CD4-positive, alpha-beta T cell (primary cell): ENCODE results near the gene RUVBL2. TPM values are rescaled to one million over a fixed set of nuclear protein-coding genes. Genes with fewer than 3 reads are reported as not detected.
A peak's percentile ranks its signal among the peaks of the same experiment; 100 is the strongest.

Source experiments
- ATAC-seq: fragments of 200-7000 bp; cut with Tn5 transposase; one replicate; pipeline ENCODE4 v1.10.0; 2022; ENCODE audit warnings: mild to moderate bottlenecking; ENCODE audit not compliant: poor library complexity
- CTCF ChIA-PET: fragments of 350-600 bp; sonication (Branson Sonifier 250); formaldehyde crosslinking; loops from one replicate; lab custom pipeline; 2021; ENCODE audit warnings: antibody characterized with exemption, inconsistent platforms; lab: Charles Lee
- POLR2A ChIA-PET: fragments of 350-600 bp; sonication (Branson Sonifier 250); formaldehyde crosslinking; loops from one replicate; lab custom pipeline; 2021; ENCODE audit warnings: antibody characterized with exemption, inconsistent platforms; lab: Charles Lee
- DNase-seq, 14 experiments: peaks; one replicate each; pipeline ENCODE4 v3.0.0-alpha.2; 2013 to 2020; ENCODE audit warnings: mixed read lengths in 2 of 14
- H3K27ac ChIP-seq, 2 donors: one replicate each; pipeline versions ENCODE4 v1.5.1 to v1.7.0; 2013; ENCODE audit warnings: low read length in 2 of 2, low read depth in 1 of 2, mild to moderate bottlenecking in 1 of 2
- H3K27me3 ChIP-seq, 2 experiments: 1 replicate in 1 of 2; 2 replicates in 1 of 2; pipeline versions ENCODE4 v1.6.1 to v1.7.0; 2013; ENCODE audit warnings: low read length in 2 of 2, control low read depth in 1 of 2, mild to moderate bottlenecking in 1 of 2, moderate library complexity in 1 of 2; ENCODE audit not compliant: insufficient read depth in 2 of 2, control insufficient read depth in 1 of 2
- H3K36me3 ChIP-seq: one replicate; pipeline ENCODE4 v1.6.1; 2013; ENCODE audit warnings: low read length, control low read depth; ENCODE audit not compliant: insufficient read depth
- H3K4me1 ChIP-seq: one replicate; pipeline ENCODE4 v1.6.1; 2013; ENCODE audit warnings: low read length, control low read depth; ENCODE audit not compliant: insufficient read depth
- H3K4me3 ChIP-seq: one replicate; pipeline ENCODE4 v1.5.1; 2013; ENCODE audit warnings: mild to moderate bottlenecking, low read length, moderate library complexity
- H3K9me3 ChIP-seq, 2 experiments: 1 replicate in 1 of 2; 2 replicates in 1 of 2; pipeline versions ENCODE4 v1.6.1 to v1.7.0; 2013; ENCODE audit warnings: low read length in 2 of 2, mild to moderate bottlenecking in 2 of 2, control low read depth in 1 of 2, moderate library complexity in 1 of 2; ENCODE audit not compliant: control insufficient read depth in 1 of 2, insufficient read depth in 1 of 2
- H3K27ac Mint-ChIP-seq: one replicate; pipeline ENCODE4 v1.8.0; 2020; ENCODE audit warnings: mixed read lengths
- H3K27me3 Mint-ChIP-seq: one replicate; pipeline ENCODE4 v1.8.0; 2021; ENCODE audit warnings: mixed read lengths
- H3K36me3 Mint-ChIP-seq: one replicate; pipeline ENCODE4 v1.8.0; 2021; ENCODE audit warnings: low read depth, mixed read lengths
- H3K4me1 Mint-ChIP-seq: one replicate; pipeline ENCODE4 v1.8.0; 2021; ENCODE audit warnings: low read depth, mixed read lengths
- H3K4me3 Mint-ChIP-seq: one replicate; pipeline ENCODE4 v1.8.0; 2020; ENCODE audit warnings: mild to moderate bottlenecking, mixed read lengths
- H3K9me3 Mint-ChIP-seq: one replicate; pipeline ENCODE4 v1.8.0; 2020; ENCODE audit warnings: mixed read lengths
- intact Hi-C, 2 experiments: fragments of 100-400 bp; cut with DNase I in 1 of 2; cut with micrococcal nuclease in 1 of 2; formaldehyde crosslinking; loops; one replicate each; pipeline versions ENCODE4 v1.15.1 to v1.9.0; 2023 to 2025; cut with DNase I, micrococcal nuclease
- total RNA-seq, 174 experiments: library from RNA in 2 of 174; stranded (reverse) in 2 of 174; gene quantifications; one replicate each; pipeline ENCODE4 v1.2.3 and lab custom pipeline; 2021 to 2026
- TF ChIP-seq, protein P1 (sequence below): fragments of 200-600 bp; IDR thresholded peaks from one replicate; pipeline ENCODE4 v1.8.0; 2022; ENCODE audit warnings: antibody characterized with exemption, mild to moderate bottlenecking

RUVBL2 gene
- total RNA-seq, 2 experiments from 2014 or later: 10.7 to 12.3 TPM

DNA sequence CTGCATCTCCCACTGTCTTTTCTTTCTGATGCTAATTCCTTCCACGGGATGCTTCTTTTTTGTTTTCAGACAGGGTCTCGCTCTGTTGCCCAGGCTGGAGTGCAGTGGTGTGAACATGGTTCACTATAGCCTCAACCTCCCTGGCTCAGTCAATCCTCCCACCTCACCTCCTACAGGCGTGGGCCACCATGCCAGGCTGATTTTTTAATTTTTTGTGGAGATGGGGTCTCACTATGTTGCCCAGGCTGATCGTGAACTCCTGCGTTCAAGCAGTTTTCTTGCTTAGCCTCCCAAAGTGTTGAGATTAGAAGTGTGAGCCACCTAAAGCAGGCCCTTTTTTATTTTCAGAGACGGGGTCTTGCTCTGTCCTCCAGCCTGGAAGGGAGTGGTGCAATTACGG lies 5.4 kb upstream of the RUVBL2 start:
- ATAC-seq: no peak
- Mint-ChIP-seq H3K9me3 (no peaks in the 10 kb centered on the region), H3K36me3 (peaks cover 53% of the 10 kb centered on the region), H3K4me1 (peaks cover 17% of the 10 kb centered on the region), H3K27ac (no peak overlapping the region), H3K27me3 (no peaks in the 10 kb centered on the region), H3K4me3 (no peak overlapping the region)
- H3K27ac ChIP-seq: no peak overlapping the region
- DNase-seq: no peak
- H3K9me3 ChIP-seq: no peaks in the 10 kb centered on the region
- peaks cover 29% of the 10 kb centered on the region for H3K36me3 ChIP-seq
- peaks cover 25% of the 10 kb centered on the region for H3K4me1 ChIP-seq
- intact Hi-C loops: no loop called here
- ChIA-PET POLR2A (no interaction called here), CTCF (no interaction called here)
- H3K27me3 ChIP-seq: no peaks in the 10 kb centered on the region
- no peak overlapping the region for H3K4me3 ChIP-seq
- TF ChIP-seq, protein P1, sequence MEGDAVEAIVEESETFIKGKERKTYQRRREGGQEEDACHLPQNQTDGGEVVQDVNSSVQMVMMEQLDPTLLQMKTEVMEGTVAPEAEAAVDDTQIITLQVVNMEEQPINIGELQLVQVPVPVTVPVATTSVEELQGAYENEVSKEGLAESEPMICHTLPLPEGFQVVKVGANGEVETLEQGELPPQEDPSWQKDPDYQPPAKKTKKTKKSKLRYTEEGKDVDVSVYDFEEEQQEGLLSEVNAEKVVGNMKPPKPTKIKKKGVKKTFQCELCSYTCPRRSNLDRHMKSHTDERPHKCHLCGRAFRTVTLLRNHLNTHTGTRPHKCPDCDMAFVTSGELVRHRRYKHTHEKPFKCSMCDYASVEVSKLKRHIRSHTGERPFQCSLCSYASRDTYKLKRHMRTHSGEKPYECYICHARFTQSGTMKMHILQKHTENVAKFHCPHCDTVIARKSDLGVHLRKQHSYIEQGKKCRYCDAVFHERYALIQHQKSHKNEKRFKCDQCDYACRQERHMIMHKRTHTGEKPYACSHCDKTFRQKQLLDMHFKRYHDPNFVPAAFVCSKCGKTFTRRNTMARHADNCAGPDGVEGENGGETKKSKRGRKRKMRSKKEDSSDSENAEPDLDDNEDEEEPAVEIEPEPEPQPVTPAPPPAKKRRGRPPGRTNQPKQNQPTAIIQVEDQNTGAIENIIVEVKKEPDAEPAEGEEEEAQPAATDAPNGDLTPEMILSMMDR: no peak

DNA sequence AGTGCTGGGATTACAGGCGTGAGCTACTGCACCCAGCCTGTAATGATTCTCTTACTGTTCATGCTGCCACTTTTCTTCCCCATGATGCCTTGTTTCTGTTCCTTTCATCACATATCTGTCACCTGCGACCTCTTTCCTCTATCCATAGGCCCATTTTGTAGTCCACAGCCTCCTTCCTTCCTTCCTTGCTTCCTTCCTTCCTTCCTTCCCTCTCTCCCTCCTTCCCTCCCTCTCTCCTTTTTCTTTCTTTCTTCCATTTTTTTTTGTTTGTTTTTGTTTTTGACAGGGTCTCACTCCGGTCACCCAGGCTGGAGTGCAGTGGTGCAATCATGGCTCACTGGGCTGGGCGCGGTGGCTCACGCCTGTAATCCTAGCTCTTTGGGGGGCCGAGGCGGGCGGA lies 4.8 kb upstream of the RUVBL2 start:
- no peaks in the 10 kb centered on the region for H3K27me3 ChIP-seq
- no peak overlapping the region for H3K4me3 Mint-ChIP-seq
- intact Hi-C loops: no loop called here
- H3K4me3 ChIP-seq: no peak overlapping the region
- no peak for ATAC-seq
- H3K36me3 ChIP-seq: peaks cover 25% of the 10 kb centered on the region
- no peaks in the 10 kb centered on the region for H3K27me3 Mint-ChIP-seq
- POLR2A ChIA-PET: interaction anchor here (0.5 kb wide), 1 partner anchor 941 kb away, joined by 3 read pairs; the partner anchor contains the start of gene NUP62
- peaks cover 27% of the 10 kb centered on the region for H3K4me1 ChIP-seq
- no peak overlapping the region for H3K27ac Mint-ChIP-seq
- peaks cover 53% of the 10 kb centered on the region for H3K36me3 Mint-ChIP-seq
- DNase-seq: no peak
- H3K4me1 Mint-ChIP-seq: peaks cover 22% of the 10 kb centered on the region
- TF ChIP-seq, protein P1: no peak
- no peaks in the 10 kb centered on the region for H3K9me3 ChIP-seq
- H3K27ac ChIP-seq: no peak overlapping the region
- CTCF ChIA-PET: no interaction called here
- no peaks in the 10 kb centered on the region for H3K9me3 Mint-ChIP-seq

DNA sequence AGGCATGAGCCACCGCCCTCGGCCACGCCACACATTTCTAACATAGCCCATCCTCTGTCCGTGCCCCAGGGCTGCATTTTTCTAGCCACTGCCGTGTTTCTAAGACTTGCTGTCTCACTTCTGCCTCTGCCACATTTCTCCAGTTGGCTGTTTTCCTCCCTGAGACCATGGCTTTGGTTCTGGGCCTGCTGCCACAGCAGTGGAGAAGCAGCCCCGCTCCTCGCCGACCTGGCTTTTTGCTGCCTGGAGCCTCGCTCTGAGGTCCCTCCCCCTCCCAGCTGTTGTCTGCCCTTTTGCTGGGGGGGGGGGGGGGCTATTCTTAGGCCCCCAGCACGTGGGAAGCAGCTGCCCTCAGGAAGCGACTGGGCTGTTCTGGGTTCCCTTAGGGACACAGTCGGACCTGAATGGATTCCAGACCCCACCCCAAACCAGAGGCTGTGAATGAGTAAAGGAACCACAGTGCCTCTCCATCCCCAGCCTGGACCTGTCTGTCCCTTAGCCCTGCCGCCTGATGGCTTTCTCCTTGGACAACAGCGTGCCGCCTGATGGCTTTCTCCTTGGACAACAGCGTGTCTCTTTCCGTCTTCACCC lies 3.9 kb upstream of the RUVBL2 start:
- TF ChIP-seq, protein P1: no peak
- peaks cover 22% of the 10 kb centered on the region for H3K36me3 ChIP-seq
- POLR2A ChIA-PET: no interaction called here
- no peak overlapping the region for H3K27ac ChIP-seq
- peaks cover 36% of the 10 kb centered on the region for H3K4me1 ChIP-seq
- Mint-ChIP-seq H3K36me3 (peaks cover 52% of the 10 kb centered on the region), H3K27me3 (no peaks in the 10 kb centered on the region), H3K4me3 (peak overlapping the region; percentile 18), H3K4me1 (peaks cover 29% of the 10 kb centered on the region), H3K27ac (no peak overlapping the region), H3K9me3 (no peaks in the 10 kb centered on the region)
- intact Hi-C loops: loop anchor here (5.0 to 10.0 kb wide), 6 partner anchors 138 to 625 kb away; partner anchors contain the start of genes IZUMO1 (in 1 of the 2), SLC17A7 (in 1 of the 2), SYNGR4 (in 1 of the 2) and TMEM143 (in 1 of the 2)
- no peaks in the 10 kb centered on the region for H3K9me3 ChIP-seq
- CTCF ChIA-PET: no interaction called here
- no peaks in the 10 kb centered on the region for H3K27me3 ChIP-seq
- ATAC-seq (no peak), DNase-seq (no peak)
- H3K4me3 ChIP-seq: no peak overlapping the region
